ENCODE results near the gene DMRTC2.

- TF ChIP-seq TAF1 (IDR thresholded peaks at IDR 0.05; ENCODE audit: borderline replicate concordance, low read depth, low read length) (no peak), POLR2AphosphoS5 (IDR thresholded peaks at IDR 0.05; ENCODE audit: low read depth, low read length) (no peak)
Observed at GRCh38 chr19:41895745-41896580, 51.1 kb downstream of the DMRTC2 start.
